Nephron (organoid): ENCODE measurements around the gene CFD.
A peak's percentile ranks its signal among the peaks of the same experiment; 100 is the strongest.

Experiments used
- H3K27ac Mint-ChIP-seq, 3 experiments: 2 replicates each; pipeline ENCODE4 v1.8.0; 2020; ENCODE audit warnings: mixed read lengths in 3 of 3, mild to moderate bottlenecking in 2 of 3, moderate library complexity in 1 of 3
- H3K27me3 Mint-ChIP-seq: 2 replicates; pipeline ENCODE4 v1.8.0; 2021; ENCODE audit warnings: low read depth, mild to moderate bottlenecking, moderate library complexity, mixed read lengths
- H3K36me3 Mint-ChIP-seq: 2 replicates; pipeline ENCODE4 v1.8.0; 2020; ENCODE audit warnings: low read depth, mixed read lengths
- H3K4me1 Mint-ChIP-seq: 2 replicates; pipeline ENCODE4 v1.8.0; 2020; ENCODE audit warnings: mixed read lengths
- H3K4me3 Mint-ChIP-seq, 3 experiments: 2 replicates each; pipeline ENCODE4 v1.8.0; 2020; ENCODE audit warnings: mild to moderate bottlenecking in 3 of 3, mixed read lengths in 3 of 3, moderate library complexity in 2 of 3
- H3K9me3 Mint-ChIP-seq: 2 replicates; pipeline ENCODE4 v1.8.0; 2020; ENCODE audit warnings: mixed read lengths
- TF ChIP-seq, protein P1 (sequence below), 3 experiments: fragments of 200-600 bp; sonication (generic); IDR thresholded peaks; one replicate each; pipeline ENCODE4 v1.5.0; 2021; ENCODE audit warnings: antibody characterized with exemption in 3 of 3; ENCODE audit not compliant: unreplicated experiment in 3 of 3

Gene CFD

DNA sequence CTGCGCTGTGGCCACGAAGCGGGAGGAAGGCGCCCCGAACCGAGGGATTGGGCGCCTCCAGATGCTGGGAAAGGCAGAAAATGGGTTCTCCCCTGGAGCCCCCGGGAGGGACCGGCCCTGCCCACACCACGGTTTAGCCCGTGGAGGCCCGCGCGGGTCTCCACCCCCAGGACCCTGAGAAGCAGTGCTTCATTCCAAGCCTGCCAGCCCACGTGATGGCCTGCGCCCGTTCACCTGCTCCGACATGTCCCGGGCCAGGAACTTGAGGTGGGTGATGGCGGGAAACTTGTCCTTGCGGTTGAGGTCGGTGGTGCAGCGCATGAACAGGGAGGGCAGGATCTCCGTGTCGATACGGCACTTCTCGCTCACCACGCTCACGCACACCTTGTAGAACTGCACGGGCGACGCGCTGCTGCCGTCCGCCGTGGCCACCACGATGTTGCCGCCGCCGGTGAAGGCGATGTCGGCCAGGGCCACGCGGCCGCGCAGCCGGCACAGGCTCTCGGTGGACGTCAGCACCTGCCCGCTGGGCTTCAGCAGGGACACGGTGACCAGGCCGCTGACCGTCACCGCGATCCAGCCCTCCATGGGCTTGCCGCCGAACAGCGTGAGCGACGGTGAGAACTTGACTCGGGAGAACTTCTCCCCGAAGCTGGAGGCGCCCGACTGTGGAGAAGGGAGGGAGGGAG, 26.2 kb downstream of the CFD start:
- no peak overlapping the region for H3K4me3 Mint-ChIP-seq
- H3K4me1 Mint-ChIP-seq = no peaks in the 10 kb centered on the region
- TF ChIP-seq, protein P1, sequence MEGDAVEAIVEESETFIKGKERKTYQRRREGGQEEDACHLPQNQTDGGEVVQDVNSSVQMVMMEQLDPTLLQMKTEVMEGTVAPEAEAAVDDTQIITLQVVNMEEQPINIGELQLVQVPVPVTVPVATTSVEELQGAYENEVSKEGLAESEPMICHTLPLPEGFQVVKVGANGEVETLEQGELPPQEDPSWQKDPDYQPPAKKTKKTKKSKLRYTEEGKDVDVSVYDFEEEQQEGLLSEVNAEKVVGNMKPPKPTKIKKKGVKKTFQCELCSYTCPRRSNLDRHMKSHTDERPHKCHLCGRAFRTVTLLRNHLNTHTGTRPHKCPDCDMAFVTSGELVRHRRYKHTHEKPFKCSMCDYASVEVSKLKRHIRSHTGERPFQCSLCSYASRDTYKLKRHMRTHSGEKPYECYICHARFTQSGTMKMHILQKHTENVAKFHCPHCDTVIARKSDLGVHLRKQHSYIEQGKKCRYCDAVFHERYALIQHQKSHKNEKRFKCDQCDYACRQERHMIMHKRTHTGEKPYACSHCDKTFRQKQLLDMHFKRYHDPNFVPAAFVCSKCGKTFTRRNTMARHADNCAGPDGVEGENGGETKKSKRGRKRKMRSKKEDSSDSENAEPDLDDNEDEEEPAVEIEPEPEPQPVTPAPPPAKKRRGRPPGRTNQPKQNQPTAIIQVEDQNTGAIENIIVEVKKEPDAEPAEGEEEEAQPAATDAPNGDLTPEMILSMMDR (IDR thresholded peaks at IDR 0.05; ENCODE audit: unreplicated experiment in 3 of 3) = no peak
- peaks cover 40% of the 10 kb centered on the region for H3K36me3 Mint-ChIP-seq
- no peaks in the 10 kb centered on the region for H3K27me3 Mint-ChIP-seq
- H3K9me3 Mint-ChIP-seq = no peaks in the 10 kb centered on the region
- H3K27ac Mint-ChIP-seq = no peak overlapping the region

DNA sequence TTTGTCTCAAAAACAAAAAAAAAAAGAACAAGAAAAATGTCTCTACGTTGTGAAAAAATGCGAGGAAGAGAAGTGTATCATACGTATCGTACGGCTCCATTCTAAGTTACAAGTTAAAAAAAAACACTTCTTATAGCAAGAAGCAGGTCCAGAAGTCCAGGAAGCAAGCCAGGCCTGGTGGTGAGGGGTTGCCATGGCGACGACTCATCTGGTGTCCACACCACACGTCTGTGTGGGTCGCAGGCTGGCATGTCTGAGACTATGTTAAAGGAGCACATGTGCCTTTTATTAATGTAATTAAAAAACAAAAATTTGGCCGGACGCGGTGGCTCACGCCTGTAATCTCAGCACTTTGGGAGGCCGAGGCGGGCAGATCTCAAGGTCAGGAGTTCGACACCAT, 27.6 kb downstream of the CFD start:
- H3K27me3 Mint-ChIP-seq = no peaks in the 10 kb centered on the region
- TF ChIP-seq, protein P1 (IDR thresholded peaks at IDR 0.05; ENCODE audit: unreplicated experiment in 3 of 3) = no peak
- H3K36me3 Mint-ChIP-seq = peaks cover 26% of the 10 kb centered on the region
- no peaks in the 10 kb centered on the region for H3K9me3 Mint-ChIP-seq
- H3K4me1 Mint-ChIP-seq = no peaks in the 10 kb centered on the region
- peak overlapping the region in 1 of 3 experiments; percentile 9 for H3K4me3 Mint-ChIP-seq
- peak overlapping the region in 1 of 3 experiments; percentile 57 for H3K27ac Mint-ChIP-seq

DNA sequence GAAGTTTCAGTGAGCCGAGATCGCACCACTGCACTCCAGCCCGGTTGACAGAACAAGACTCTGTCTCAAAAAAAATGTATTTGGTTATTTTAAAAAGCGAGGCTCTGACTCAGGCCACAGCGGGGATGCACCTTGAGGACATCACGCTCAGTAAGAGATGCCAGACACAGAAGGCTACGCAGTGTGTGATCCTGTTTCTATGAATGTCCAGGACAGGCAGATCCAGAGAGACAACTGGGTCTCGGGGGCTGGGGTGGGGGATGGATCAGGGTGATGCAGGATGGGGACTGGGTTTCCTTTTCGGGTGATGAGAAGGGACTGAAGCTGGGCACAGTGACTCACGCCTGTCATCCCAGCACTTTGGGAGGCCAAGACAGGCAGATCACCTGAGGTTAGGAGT, 28.1 kb downstream of the CFD start:
- H3K4me3 Mint-ChIP-seq = peak overlapping the region in 1 of 3 experiments; percentile 26
- no peaks in the 10 kb centered on the region for H3K4me1 Mint-ChIP-seq
- H3K9me3 Mint-ChIP-seq = no peaks in the 10 kb centered on the region

DNA sequence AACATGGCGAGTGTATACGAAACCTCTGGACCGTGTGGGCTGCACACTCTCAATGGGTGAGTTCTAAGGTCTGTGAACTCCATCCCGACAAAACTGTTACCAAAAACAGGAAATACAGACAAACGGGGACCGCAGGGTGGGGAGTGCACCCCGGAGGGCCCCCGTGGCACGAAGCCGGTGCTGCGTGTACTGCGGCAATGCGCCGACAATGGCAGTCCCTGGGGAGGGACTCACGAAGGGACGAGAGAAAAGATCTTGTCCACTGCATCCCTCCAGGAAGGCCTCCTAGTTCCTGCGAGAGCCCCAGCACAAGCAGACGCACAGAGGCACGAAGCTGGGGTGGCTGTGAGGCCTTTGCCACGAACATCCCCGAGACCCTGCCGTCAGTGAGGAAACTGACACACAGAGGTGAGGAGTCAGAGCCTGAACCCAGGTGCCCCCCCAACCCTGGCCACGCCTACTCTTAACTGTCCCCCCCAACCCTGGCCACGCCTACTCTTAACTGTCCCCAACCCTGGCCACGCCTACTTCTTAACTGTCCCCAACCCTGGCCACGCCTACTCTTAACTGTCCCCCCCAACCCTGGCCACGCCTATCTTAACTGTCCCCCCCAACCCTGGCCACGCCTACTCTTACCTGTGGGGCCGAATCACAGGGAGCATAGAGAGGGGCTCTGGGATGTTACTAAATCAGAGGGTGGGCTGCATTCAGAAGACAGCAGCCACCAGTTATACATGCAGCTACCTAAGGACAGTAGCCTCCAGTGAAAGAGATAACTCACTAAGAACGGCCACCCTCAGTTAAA, 29.3 kb downstream of the CFD start:
- peak overlapping the region; percentile 61 to 84 (median 82) for H3K4me3 Mint-ChIP-seq
- no peaks in the 10 kb centered on the region for H3K27me3 Mint-ChIP-seq

More for the DNA sequence above, 28.1 kb downstream of the CFD start:
- TF ChIP-seq, protein P1 (IDR thresholded peaks at IDR 0.05; ENCODE audit: unreplicated experiment in 3 of 3) = no peak
- H3K36me3 Mint-ChIP-seq = peaks cover 22% of the 10 kb centered on the region
- H3K27ac Mint-ChIP-seq = no peak overlapping the region
- no peaks in the 10 kb centered on the region for H3K27me3 Mint-ChIP-seq

GRCh38 chr19:889662-890295, 30.3 kb downstream of the CFD start:
- Mint-ChIP-seq H3K4me1 (peaks cover 5% of the 10 kb centered on the region), H3K36me3 (peaks cover 22% of the 10 kb centered on the region), H3K27me3 (no peaks in the 10 kb centered on the region), H3K4me3 (peak overlapping the region; percentile 52 to 72 (median 70)), H3K27ac (peak overlapping the region in 1 of 3 experiments; percentile 13), H3K9me3 (no peaks in the 10 kb centered on the region)
- TF ChIP-seq, protein P1 (IDR thresholded peaks at IDR 0.05; ENCODE audit: unreplicated experiment in 3 of 3) = no peak

More for the DNA sequence above, 29.3 kb downstream of the CFD start:
- TF ChIP-seq, protein P1 (IDR thresholded peaks at IDR 0.05; ENCODE audit: unreplicated experiment in 3 of 3) = no peak
- H3K4me1 Mint-ChIP-seq = peaks cover 5% of the 10 kb centered on the region
- peak overlapping the region in 1 of 3 experiments; percentile 13 for H3K27ac Mint-ChIP-seq
- H3K36me3 Mint-ChIP-seq = peaks cover 22% of the 10 kb centered on the region
- H3K9me3 Mint-ChIP-seq = no peaks in the 10 kb centered on the region
